D721Med (cell line): ENCODE data around the gene CEP70.
"Not testable (repeated sequence)": the region's sequence is repeated elsewhere in the genome, so short reads cannot be mapped to it uniquely, and the experiment has no call there.

Experiments used
- DNase-seq: peaks from one replicate; pipeline ENCODE4 v3.0.0; 2011; ENCODE audit warnings: low spot score; ENCODE audit not compliant: insufficient read length
- FAIRE-seq: peaks from 2 replicates; lab custom pipeline; 2011; peaks lifted over from hg19 to GRCh38; lab: Jason Lieb, UNC
- TF ChIP-seq, protein P1 (sequence below): IDR thresholded peaks from 2 replicates; pipeline ENCODE4 v1.5.1; 2012; ENCODE audit warnings: mild to moderate bottlenecking, control low read depth; ENCODE audit not compliant: insufficient read depth; ENCODE audit errors: missing control alignments

Gene CEP70

DNA sequence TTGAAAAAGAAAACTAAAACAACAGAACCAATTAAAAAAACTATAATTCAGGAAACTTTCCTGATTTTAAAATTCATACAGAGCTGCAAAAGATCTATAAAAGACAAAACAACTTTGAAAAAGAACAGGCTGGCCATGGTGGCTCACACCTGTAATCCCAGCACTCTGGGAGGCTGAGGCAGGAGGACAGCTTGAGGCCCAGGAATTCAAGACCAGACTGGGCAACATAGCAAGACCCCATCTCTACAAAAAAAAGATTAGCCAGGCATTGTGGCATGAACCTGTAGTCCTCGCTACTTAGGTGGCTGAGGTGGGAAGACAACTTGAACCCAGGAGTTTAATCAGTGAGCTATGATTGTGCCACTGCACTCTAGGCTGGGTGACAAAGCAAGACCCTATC, 6.7 kb downstream of the CEP70 start:
- TF ChIP-seq, protein P1, sequence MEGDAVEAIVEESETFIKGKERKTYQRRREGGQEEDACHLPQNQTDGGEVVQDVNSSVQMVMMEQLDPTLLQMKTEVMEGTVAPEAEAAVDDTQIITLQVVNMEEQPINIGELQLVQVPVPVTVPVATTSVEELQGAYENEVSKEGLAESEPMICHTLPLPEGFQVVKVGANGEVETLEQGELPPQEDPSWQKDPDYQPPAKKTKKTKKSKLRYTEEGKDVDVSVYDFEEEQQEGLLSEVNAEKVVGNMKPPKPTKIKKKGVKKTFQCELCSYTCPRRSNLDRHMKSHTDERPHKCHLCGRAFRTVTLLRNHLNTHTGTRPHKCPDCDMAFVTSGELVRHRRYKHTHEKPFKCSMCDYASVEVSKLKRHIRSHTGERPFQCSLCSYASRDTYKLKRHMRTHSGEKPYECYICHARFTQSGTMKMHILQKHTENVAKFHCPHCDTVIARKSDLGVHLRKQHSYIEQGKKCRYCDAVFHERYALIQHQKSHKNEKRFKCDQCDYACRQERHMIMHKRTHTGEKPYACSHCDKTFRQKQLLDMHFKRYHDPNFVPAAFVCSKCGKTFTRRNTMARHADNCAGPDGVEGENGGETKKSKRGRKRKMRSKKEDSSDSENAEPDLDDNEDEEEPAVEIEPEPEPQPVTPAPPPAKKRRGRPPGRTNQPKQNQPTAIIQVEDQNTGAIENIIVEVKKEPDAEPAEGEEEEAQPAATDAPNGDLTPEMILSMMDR: no peak
- DNase-seq: no peak
- FAIRE-seq: no peak

DNA sequence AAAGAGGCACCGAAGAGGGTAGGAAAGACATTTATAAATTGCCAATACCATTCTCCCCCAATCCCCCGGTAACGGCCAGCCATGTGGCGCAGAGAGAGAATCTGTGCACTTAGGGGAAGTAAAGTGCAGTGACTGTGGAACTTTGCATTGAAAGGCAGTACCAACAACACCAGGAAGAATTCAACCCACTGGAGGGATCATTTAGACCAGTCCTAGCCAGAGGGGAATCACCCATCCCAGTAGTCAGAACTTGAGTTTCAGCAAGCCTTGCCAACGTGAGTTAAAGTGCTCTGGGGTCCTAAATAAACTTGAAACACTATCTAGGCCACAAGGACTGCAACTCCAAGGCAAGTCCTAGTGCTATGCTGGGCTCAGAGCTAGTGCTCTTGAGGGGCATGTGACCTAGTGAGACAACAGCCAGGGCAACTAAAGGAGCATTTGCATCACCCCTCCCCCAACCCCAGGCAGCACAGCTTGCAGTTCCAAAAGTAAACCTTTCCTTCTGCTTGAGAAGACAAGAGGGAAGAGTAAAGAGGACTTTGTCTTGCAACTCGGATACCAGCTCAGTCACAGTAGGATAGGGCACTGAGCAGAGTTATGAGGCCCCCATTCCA, 15.0 kb downstream of the CEP70 start:
- FAIRE-seq (no peak), DNase-seq (no peak)
- TF ChIP-seq, protein P1: no peak

DNA sequence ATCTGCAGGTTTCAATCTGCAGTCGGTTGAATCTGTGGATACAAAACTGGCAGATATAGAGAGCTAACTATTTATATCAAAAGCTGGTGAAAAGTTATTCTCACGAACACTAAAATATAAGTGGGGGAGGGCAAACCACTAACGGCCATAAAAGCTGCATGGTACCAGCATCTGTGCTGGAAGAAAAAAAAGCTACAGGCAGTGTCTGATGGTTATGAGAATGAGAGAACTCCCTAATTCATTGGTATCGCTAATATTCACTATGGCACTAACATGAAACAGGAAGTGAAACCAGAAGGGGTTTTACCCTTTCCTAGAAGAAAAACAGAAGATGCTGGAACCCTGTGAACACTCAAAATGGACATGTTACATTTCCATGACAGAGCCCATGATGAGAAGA, 15.9 kb downstream of the CEP70 start:
- DNase-seq: no peak
- TF ChIP-seq, protein P1: no peak
- FAIRE-seq: no peak

DNA sequence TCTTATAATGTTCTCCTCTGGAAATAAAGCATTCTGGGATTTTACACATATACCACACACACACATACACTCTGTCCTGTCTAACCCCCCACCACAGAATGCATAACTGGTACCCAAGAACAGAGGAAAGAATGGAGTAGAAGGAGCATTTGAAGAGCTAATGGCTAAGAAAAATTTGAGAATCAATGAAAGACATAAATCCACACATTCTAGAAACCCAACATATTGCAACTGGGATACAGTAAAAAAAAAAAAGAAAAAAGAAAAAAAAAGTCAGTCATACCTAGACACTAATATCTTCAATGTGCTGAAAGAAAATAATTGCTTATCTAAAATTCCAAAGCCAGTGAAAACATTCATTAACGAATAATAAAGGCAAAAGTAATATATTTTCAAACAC, 20.9 kb downstream of the CEP70 start:
- TF ChIP-seq, protein P1: no peak
- DNase-seq (no peak), FAIRE-seq (no peak)

DNA sequence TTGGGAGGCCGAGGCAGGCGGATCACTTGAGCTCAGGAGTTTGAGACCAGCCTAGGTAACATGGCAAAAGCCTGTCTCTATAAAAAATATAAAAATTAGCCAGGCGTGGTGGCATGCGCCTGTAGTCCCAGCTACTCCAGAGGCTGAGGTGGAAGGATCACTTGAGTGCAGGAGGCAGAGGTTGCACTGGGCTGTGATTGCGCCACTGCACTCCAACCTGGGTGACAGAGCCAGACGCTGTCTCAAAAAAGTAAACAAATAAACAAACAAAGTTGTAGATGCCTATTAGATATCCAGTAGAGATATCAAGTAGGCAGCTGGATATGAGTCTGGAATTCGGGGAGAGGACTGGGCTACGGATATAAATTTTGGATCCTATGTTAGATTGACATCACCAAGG, 24.4 kb downstream of the CEP70 start:
- FAIRE-seq, DNase-seq: not testable (repeated sequence)

DNA sequence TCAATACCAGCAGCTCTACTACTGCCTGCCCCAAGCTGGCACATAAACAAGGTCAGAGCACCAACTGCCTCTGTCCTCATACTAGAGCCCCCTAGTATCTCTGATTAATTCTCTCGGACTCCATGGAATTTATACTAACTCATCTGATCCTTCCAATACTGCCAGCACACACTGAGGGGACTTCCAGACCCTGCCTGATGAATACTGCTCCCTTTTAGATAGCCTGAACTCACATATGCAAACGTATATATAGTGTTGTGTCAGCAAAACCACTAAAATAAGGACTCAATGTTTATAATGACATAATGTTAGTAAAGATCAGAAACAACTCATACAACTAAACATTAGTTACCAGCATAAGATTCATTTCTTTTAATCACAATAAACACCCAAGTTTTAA, 25.0 kb downstream of the CEP70 start:
- FAIRE-seq: no peak
- TF ChIP-seq, protein P1: no peak
- no peak for DNase-seq

DNA sequence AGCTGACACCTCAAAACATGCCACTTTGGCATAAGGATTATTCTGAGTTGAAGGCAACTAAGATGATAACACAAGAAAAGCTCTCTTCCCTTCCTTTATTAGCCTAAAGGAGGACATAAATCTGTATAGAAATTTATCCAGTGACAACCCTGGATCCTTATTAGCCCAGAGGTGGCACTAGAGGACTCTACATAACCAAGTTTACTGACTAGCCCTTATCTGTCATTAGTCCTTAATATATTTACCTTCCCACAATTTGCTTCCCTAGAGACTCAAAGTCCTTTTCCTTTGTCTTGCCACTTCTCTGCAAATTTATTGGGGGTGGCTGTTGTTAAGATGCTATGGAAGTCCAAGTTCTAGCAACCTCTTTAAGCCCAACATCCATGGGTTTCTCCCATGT, 26.7 kb downstream of the CEP70 start:
- TF ChIP-seq, protein P1: no peak
- DNase-seq (no peak), FAIRE-seq (no peak)

DNA sequence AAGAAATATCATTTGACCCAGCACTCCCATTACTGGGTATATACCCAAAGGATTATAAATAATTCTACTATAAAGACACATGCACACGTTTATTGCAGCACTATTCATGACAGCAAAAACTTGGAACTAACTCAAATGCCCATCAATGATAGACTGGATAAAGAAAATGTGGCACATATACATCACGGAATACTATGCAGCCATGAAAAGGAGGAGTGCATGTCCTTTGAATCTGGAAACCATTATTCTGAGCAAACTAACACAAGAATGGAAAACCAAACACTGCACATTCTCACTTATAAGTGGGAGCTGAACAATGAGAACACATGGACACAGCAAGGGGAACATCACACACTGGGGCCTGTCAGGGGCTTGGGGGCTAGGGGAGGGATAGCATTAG, 27.8 kb downstream of the CEP70 start:
- DNase-seq, FAIRE-seq: not testable (repeated sequence)

DNA sequence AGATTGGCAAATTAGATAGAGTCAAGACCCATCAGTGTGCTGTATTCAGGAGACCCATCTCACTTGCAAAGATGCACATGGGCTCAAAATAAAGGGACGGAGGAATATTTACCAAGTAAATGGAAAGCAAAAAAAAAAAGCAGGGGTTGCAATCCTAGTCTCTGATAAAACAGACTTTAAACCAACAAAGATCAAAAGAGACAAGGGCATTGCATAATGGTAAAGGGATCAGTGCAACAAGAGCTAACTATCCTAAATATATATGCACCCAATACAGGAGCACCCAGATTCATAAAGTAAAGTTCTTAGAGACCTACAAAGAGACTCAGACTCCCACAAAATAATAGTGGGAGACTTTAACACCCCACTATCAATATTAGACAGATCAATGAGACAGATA, 31.2 kb downstream of the CEP70 start:
- not testable (repeated sequence) for FAIRE-seq

More for the DNA sequence above, 31.2 kb downstream of the CEP70 start:
- DNase-seq: not testable (repeated sequence)
